Breast epithelium (tissue), 3 donors: ENCODE data around the gene PLB1.

Experiments
- POLR2AphosphoS5 ChIP-seq, 3 donors: sonication (generic); formaldehyde crosslinking; IDR thresholded peaks; one replicate each; pipeline ENCODE4 v1.6.1; 2017; ENCODE audit warnings: antibody characterized with exemption in 3 of 3
- TF ChIP-seq, protein P1 (sequence below), 3 donors: fragments of 450-650 bp; IDR thresholded peaks; one replicate each; pipeline ENCODE4 v1.5.1; 2016 to 2017; ENCODE audit warnings: antibody characterized with exemption in 3 of 3, mild to moderate bottlenecking in 3 of 3, moderate library complexity in 3 of 3

- TF ChIP-seq, protein P1, sequence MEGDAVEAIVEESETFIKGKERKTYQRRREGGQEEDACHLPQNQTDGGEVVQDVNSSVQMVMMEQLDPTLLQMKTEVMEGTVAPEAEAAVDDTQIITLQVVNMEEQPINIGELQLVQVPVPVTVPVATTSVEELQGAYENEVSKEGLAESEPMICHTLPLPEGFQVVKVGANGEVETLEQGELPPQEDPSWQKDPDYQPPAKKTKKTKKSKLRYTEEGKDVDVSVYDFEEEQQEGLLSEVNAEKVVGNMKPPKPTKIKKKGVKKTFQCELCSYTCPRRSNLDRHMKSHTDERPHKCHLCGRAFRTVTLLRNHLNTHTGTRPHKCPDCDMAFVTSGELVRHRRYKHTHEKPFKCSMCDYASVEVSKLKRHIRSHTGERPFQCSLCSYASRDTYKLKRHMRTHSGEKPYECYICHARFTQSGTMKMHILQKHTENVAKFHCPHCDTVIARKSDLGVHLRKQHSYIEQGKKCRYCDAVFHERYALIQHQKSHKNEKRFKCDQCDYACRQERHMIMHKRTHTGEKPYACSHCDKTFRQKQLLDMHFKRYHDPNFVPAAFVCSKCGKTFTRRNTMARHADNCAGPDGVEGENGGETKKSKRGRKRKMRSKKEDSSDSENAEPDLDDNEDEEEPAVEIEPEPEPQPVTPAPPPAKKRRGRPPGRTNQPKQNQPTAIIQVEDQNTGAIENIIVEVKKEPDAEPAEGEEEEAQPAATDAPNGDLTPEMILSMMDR (IDR thresholded peaks at IDR 0.05), result no peak
- TF ChIP-seq POLR2AphosphoS5 (IDR thresholded peaks at IDR 0.05), result no peak
These were observed 144.5 kb downstream of the PLB1 start for GRCh38 chr2:28640260-28640907.
